Middle frontal gyrus (tissue), 1 donor: ENCODE results near the gene TRAPPC10.
"Not testable (repeated sequence)": the region's sequence is repeated elsewhere in the genome, so short reads cannot be mapped to it uniquely, and the experiment has no call there.

ENCODE experiments used
- DNase-seq: peaks from one replicate; pipeline ENCODE4 v3.0.0-alpha.2; 2015; ENCODE audit warnings: low spot score; ENCODE audit errors: extremely low spot score

TRAPPC10 gene

DNA sequence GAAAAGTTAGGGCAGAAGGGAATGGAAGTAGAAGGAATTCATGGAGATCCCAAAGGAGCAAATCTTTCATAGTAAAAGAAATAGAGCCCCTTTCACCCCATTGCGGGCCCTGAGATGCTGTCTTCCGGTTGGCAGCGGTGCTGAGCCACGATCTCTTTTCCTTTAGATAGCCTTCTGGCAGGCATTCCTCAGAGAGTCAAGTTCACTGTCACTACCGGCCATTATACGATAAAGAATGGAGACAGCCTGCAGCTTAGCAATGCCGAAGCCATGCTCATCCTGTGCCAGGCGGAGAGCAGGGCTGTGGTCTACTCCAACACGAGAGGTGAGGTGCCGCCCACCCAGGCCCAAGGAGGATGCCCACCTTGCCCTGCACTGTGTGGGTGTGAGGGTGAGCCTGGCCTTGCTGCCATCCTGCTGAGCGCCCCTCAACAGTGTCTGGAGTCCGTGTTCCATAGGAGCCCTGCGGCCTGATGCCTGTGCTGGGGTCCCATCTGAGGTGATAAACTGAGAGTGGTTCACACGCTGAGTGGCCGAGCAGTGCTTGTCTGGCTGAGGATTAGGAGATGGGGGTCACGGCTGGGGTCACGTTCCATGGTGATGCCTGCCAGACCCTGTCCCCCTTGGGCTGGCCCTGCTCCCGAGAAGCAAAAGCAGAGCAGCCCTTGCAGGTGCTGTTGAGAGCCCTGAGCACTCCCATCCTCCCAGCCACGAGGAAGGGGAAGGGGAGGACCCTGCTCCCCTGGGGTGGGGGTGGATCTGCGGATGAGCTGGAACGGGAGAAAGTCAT is 74.7 kb downstream of the TRAPPC10 start:
- no peak for DNase-seq

DNA sequence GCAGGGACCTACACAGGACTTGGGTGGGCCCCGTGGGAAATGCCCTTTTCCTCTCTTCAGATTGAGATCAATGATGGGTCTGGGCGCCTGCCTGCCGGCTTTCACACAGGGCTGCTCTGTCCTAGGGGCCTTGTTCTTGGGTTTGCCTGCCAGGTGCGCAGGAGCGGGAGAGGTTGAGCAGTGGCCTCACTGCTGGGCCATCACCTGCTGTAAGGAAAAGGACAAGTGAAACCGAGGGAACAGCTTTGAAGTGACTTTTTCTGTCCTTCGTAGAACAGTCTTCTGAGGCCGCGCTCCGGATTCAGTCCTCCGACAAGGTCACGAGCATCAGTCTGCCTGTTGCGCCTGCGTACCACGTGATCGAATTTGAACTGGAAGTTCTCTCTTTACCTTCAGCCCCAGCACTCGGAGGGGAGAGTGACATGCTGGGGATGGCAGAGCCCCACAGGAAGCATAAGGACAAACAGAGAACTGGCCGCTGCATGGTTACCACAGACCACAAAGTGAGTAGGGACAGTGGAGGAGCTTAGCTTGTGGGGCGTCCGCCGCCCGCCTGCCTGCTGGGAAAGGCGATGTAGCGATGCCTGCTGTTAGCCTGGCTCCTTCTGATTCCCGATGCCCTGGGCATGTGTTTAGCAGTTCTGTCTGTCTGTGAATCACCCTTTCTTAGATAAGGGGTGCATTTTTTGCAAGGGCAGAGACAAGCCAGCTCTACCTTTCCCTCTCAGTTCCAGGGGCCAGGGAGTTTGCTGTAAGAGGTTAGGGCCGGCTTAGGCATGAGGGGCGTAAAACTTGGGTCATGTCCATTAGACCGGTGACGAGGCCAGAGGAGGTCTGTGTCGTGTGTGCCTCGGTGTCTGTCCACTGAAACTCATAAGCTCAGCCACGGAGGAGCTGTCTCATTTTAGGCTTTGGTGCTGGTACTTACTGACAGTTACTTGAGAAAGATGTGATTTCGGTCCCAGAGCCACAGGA is 75.6 kb downstream of the TRAPPC10 start:
- DNase-seq: no peak

DNA sequence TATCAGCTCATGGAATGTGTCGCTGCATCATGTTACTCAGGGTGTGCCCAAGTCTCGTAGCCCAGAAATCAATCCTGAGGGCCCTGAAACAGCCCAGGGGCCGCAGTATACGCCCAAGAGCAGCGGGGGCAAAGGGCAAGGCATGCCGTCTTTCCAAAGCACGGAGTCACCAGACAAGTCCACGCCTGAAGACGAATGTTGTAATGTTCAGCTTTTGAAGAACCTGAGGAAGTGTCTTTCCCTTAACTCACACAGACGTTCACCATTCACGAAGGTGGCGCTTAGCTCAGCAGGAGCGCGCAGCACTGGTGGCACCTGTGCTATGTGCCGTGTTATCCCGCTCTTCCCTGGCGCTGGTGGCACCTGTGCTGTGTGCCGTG is 76.3 kb downstream of the TRAPPC10 start:
- DNase-seq: no peak

DNA sequence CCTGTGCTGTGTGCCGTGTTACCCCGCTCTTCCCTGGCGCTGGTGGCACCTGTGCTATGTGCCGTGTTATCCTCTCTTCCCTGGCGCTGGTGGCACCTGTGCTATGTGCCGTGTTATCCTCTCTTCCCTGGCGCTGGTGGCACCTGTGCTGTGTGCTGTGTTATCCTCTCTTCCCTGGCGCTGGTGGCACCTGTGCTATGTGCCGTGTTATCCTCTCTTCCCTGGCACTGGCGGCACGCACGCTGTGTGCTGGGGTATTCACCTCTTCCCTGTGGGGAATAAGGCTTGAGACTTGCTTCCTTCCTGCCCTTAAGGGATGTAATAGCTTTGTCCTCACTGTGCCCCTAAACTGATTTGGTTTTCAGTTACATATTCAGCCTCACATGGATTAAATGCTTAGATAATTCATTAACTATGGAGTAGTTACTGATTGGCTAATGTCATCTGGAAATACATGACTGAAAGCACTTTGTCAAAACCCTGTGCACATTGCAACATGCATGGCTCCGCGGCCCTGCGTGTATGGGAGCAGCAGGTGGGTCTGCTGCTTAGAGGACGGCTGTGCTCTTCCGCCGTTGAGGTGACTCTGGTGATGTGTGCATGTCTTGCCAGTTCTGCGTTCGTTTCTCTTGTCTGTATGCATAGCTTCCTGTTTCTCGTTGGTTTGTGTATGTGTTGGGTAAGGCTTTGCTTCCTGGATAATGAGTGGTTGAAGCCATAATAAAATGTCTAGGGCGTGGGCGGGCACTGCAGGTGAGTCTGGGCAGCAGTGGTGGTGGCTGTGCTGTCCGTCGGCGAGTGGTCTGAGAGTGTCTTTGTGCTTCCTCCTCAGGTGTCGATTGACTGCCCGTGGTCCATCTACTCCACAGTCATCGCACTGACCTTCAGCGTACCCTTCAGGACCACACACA is 77.1 kb downstream of the TRAPPC10 start:
- DNase-seq: no peak

DNA sequence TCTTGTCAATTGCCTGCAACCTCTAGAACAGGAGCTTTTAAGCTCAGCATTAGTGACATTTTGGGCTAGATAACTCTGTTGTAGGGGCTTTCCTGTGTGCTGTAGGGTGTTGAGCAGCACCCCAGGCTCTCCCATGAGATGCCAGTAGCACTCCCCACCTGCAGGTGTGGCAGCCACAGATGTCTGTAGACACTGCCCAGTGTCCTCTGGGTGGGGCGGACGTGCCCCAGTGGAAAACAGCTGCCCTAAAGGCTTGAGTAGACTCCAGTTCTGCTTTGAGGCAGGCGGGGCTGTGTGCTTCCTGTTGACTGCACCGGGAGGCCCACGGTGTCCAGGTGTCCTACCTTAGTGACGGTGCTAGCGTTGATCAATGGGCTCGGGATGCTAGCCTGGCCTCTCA is 78.2 kb downstream of the TRAPPC10 start:
- no peak for DNase-seq

DNA sequence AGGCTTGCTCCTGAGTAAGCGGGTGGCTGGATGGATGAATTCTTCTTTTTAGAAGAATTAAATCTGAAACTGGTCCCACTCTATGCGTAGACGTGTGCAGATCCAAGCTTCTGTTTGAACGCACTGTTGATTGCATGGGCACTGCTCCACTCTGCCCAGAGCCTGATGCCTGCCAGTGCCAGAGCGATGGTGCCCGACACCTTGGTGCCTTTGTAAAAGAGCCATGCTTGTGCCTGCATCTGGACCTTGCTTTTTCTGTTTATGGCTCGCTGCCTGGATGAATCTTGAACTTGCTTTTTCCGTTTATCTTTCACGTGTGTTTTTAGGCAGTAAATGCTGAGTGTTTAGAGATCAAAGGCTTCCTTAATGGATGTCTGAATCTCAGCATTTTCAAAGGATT is 80.1 kb downstream of the TRAPPC10 start:
- DNase-seq: no peak

DNA sequence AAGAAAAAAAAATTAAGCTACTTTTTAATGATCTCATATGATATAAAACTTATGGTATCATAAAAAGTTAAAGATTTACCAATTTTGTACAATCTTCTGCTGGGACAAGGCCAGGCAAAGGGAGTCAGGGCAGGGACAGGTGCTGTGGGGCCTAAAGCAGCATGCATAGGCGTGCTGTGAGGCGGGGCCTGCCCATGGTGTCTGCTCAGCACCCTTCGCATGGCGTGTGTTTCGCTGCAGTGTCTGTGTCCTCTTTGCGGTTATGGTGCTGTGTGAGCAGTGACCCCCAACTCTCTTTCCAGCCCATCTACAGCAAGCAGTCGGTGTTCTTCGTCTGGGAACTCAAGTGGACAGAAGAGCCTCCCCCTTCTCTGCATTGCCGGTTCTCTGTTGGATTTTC is 81.7 kb downstream of the TRAPPC10 start:
- DNase-seq: no peak

DNA sequence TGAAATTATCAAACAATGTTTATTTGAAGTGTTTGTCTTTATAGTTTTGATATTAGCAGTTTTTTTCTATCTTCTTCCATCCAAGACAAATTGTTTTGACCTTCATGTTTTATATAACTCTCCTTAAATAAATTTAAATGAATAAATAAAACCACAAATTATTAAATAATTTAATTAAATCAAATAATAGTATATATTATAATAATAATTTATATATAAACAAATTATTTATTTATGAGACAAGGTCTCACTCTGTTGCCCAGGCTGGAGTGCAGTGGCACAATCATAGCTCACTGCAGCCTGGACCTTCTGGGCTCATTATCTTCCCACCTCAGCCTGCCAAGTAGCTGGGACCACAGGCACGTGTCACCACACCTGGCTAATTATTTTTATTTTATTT is 82.7 kb downstream of the TRAPPC10 start:
- DNase-seq: no peak

DNA sequence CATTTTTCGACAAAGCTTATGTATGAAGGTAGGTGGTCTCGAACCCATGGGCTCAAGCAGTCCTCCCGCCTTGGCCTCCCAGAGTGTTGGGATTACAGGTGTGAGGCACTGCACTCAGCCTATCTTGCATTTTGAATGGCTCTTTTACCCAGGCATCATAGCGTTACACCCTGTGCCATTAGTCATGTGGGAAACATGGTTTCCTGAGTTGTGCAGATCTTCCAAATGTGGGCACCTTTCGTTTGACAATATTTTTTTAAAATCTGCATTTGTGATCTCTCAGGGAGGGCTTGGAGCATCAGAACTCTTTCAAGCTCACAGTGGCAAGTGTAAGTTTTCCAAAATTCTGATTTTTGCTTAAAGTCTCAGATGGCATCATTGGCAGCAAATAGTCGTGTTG is 86.4 kb downstream of the TRAPPC10 start:
- DNase-seq: not testable (repeated sequence)

DNA sequence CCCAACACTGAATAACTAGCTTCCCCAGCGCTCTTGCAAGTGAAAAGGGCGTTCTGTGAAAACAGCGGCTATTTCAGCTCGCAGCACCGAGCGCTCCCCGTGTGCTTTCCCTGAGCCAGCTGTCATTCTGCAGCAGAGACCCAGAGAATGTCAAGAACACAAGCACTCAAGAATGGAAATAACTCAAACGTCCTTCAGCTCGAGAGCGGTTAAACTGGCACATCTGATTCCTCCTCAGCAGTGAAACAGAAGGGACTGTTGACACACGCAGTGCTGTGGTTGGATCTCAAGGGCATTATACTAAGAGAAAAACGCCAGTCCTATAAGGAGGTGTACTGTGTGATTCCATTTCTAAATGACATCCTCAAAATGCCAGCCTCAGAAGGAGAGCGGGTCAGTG is 86.9 kb downstream of the TRAPPC10 start:
- not testable (repeated sequence) for DNase-seq

DNA sequence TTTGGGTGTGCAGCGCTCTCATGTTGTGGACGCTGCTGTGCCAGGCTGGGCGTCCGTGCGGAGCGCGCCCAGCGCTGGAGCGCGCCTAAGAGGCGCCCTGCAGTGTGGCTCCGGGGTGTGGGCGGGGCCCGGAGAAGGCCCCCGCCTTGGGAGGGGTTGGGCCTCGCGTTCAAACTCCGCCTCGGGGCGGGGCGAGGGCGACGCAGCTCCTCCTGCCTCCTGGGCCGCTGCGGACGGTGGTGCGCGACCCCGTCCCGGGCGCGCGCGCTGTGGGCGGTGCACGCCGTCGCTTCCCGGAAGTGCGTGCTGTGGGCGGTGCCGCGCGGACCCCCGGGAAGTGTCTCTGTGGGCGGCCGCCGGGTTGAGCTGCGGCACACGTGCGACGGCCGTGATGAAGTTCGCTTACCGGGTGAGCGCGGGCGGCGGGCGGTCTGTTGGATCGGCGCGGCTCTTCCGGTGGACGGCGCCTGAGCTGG is 95.0 kb downstream of the TRAPPC10 start, which contains the start of gene PWP2:
Gene PWP2, plus strand, starts transcription at position 374 of the 476 bp plus-strand sequence. Its CDS starts 18 bp downstream, at position 392.
- not testable (repeated sequence) for DNase-seq

DNA sequence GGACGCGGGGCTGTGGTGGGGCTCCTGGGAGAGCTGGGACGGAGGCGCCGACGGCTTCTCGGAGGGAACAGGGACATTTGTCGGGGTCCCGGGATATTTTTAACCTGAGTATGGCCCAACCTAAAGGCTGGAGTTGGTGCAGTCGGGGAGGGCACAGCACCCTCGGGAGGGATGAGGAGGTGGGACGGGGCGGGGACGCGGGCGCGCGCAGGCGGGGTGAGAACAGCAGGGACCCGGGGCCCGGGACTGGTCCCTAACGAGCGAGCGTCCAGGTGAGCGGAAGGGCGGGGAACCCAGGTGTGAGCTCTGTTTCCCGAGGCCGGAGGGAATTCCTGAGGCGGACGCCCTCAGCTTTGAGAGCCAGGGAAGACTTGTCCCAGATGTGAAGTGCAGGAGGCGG is 95.5 kb downstream of the TRAPPC10 start:
- not testable (repeated sequence) for DNase-seq

DNA sequence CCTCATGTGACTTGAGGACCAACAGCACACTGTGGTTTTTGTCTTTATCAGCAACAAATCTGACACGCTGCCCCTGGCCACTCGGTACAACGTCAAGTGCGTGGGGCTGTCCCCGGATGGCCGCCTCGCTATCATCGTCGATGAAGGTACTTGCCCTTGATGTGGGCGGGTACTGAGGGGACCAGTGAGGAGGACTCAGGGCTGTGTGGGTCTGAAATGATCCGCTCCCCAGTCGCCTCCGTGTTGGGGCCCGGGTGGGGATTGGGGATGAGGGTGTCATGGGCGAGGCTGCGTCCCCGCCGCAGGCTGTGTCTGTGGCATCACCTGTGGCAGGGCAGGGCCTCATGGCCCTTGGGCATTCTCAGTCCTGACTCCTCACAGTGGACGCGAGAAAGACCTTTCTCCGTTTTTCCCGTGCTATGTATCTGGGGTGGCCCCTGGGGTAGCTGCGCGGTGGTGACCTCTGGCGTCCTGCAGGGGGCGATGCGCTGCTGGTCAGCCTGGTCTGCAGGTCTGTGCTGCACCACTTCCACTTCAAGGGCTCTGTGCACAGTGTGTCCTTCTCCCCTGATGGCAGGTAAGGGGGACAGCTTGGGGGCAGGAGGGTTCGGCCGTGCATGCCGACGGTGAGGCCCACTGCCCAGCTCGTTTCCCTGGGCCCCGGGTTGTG is 101.7 kb downstream of the TRAPPC10 start:
- DNase-seq: not testable (repeated sequence)

DNA sequence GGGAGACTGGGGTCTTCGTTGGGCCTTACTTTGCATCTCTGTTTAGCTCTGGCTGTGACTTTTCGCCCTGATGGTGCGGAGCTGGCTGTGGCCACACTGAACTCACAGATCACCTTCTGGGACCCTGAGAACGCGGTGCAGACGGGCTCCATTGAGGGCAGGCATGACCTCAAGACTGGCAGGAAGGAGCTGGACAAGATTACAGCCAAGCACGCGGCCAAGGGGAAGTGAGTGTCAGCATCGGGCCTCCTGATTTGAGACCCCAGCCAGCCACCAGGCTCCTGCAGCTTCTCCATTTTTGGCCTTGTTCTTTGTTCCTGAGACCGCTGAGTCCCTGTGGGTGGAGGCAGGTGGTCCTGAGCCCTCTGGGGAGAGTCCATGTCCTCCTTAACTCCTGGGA is 110.0 kb downstream of the TRAPPC10 start:
- DNase-seq: not testable (repeated sequence)

DNA sequence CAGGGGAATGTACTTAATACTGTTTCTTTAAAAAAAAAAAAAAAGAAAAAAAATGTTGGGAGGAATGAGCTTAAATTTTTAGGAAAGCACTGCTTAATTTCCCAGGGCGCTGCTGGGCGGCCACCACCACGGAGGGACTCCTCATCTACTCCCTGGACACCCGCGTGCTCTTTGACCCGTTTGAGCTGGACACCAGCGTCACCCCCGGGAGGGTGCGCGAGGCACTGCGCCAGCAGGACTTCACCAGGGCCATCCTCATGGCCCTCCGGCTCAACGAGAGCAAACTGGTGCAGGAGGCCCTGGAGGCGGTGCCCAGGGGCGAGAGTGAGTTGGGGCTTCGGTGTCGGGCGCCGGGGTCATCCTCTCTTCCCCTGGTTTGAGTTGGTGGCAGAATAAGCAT is 115.7 kb downstream of the TRAPPC10 start:
- not testable (repeated sequence) for DNase-seq

DNA sequence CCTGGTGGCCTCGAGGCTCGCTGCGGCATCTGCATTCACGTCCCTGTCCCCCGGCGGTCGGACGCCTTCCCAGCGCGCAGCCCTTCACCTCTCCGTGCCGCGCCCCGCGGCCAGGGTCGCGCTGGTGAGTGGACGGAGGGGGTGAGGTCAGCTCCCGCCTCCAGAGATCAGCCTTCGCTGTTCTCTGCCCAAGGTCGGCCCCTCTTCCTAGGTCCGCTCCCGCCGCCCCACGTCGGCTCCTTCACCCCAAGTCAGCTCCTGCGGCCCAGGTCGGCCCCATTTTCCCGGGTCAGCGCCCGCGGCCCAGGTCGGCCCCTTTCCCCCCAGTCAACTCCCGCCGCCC is 121.6 kb downstream of the TRAPPC10 start:
- not testable (repeated sequence) for DNase-seq

DNA sequence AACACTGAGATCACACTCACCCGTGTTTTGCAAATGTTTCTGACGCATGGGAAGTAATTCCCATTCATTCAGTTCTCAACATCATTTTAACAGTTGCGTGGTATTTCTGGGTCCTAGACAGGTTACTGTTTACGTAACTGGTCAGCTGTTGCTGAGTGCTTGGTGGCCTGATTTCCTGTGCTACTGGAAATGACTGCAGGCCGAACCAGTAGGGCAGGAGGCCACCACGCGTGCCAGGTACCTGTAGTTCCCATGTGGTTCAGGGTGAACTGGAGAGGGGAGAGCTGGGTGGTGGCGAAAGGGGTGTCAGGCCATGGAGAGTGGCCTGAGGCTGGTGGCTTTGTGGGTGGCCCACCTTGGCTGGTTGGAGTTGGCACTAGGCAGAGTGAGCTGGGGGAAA is 122.6 kb downstream of the TRAPPC10 start:
- DNase-seq: not testable (repeated sequence)

DNA sequence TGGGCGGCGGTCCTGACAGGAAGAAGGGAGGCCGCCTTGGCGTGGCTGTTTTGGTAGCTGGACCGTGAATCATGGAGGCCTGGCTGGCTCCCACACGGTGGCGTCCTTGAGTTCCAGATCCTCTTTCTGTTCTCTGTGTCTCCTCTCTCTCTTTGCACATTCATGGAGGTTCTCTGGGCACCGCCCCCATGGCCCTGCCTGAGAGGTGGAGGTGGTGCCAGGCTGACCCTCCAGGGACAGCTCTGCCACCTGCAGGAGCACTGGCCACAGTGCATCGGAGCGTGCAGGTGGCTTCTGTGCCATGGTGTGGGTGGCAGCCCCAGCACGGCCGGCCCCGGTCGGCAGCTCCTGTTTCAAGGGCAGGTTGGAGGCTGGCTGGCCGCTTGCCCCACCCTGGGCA is 125.9 kb downstream of the TRAPPC10 start:
- not testable (repeated sequence) for DNase-seq

DNA sequence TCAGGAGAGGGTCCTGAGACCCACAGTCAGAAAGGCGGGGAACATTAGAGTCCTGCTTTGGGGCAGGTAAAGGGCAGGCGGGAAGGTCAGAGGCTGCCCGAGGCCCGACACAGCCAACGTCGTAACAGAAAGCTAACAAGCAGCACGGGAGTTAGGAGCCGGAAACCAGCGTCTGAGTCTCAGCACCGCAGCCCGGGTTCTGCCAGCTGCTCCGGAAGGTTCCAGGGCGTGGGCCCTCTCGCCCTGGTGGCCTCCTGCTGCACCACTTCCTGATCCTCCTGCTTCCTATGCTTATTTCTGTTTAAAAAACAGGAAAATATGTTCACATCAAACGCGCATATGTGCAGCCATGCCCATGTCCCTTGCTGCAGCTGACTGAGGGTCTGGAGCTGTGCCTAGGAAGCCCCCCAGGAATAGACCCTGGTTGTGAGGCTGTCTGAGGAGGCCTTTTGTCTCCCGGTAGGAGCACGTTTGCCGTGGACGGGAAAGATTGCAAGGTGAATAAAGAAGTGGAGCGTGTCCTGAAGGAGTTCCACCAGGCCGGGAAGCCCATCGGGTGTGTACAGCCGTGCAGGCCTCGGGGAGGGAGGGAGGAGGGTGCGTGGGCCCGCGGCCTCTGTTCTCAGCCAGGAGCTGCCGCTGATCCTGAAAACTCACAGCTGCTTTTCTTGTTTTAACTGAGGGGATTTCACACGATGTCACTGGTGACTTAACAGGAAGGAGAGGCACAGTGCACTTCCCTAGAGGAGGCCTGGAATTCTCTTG is 127.9 kb downstream of the TRAPPC10 start:
- DNase-seq: not testable (repeated sequence)

DNA sequence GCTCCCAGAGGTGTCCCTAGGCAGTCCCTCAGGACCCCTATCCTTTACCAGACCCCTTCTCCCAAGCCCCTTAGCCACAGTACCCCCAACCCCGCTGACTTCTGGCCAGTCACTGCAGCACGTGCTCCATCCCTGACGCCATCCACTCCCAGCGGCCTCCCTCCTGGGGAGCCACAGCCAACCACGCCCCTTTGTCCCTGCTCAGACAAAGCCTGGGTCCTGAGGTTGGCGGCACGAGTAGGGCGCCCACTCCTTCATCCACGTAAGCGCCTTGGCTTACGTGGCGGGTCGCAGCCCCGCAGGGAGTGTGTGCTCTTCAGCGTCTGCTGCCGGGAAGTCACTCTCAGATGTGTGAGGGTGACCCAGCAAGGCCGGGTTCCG is 128.4 kb downstream of the TRAPPC10 start:
- not testable (repeated sequence) for DNase-seq
